SK-N-MC (cell line): ENCODE results near the gene CTNND2.

Source experiments
- EZH2 ChIP-seq: fragments of 200-600 bp; sonication (generic); IDR thresholded peaks from one replicate; pipeline ENCODE4 v1.6.1; 2017; ENCODE audit warnings: antibody characterized with exemption
- FOXP2 ChIP-seq: optimal IDR thresholded peaks from 2 replicates; pipeline ENCODE3; 2011; ENCODE audit warnings: mild to moderate bottlenecking, moderate library complexity; ENCODE audit not compliant: insufficient read depth; ENCODE audit errors: extremely low read length, control extremely low read depth
- POLR2AphosphoS5 ChIP-seq: IDR thresholded peaks from 2 replicates; pipeline ENCODE4 v1.6.1; 2012; ENCODE audit warnings: mild to moderate bottlenecking, low read depth, low read length, borderline replicate concordance

DNA sequence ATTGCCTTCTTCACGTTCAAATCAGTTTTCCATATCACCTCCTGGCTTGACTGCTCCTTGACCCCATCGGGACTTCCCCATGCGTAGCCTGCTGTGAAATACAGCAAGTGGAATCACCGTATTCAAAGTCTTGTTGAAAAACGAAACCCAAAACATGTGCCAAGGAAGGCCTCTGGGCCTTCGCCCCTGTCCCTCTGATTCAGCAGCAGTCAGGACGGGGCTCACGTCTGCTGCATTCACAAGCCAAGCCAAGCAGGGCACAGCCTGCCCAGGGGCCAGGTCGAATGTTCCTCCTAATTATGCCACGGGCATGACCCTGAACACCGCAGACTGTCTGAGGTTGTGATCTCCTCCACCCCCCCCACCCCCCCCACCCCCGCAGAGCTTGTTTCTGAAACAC is 960 bp upstream of the CTNND2 start:
- no peak for TF ChIP-seq EZH2
- TF ChIP-seq POLR2AphosphoS5: no peak
- TF ChIP-seq FOXP2: no peak
